NCI-H2107 (cell line): ENCODE measurements around the gene IFITM1.
"Not testable (repeated sequence)": the region's sequence is repeated elsewhere in the genome, so short reads cannot be mapped to it uniquely, and the experiment has no call there.

ENCODE experiments used
- DNase-seq: peaks from one replicate; lab custom pipeline; 2025; lab: John Stamatoyannopoulos, UW

IFITM1 gene

GRCh38 chr11:313787-314553 lies at the start of gene IFITM1:
IFITM1 (plus strand) TSS chr11:314040; CDS start chr11:314171, 131 bp downstream.
- no peak for DNase-seq

- DNase-seq, result no peak
Measured at GRCh38 chr11:266676-267439, 47.0 kb upstream of the IFITM1 start.

GRCh38 chr11:267491-267994 lies 46.3 kb upstream of the IFITM1 start:
- DNase-seq, result no peak

- DNase-seq, result not testable (repeated sequence)
Measured at GRCh38 chr11:268716-269145, 45.1 kb upstream of the IFITM1 start.

GRCh38 chr11:269146-269890 lies 44.5 kb upstream of the IFITM1 start:
- DNase-seq, result no peak

GRCh38 chr11:270451-271318 lies 43.2 kb upstream of the IFITM1 start:
- DNase-seq, result no peak

GRCh38 chr11:271319-271715 lies 42.5 kb upstream of the IFITM1 start:
- no peak for DNase-seq

- no peak for DNase-seq
Measured at GRCh38 chr11:272195-272930, 41.5 kb upstream of the IFITM1 start.

GRCh38 chr11:272931-273198 lies 41.0 kb upstream of the IFITM1 start:
- DNase-seq, result no peak

- no peak for DNase-seq
Measured at GRCh38 chr11:276219-276618, 37.6 kb upstream of the IFITM1 start.

GRCh38 chr11:278001-278951 lies 35.6 kb upstream of the IFITM1 start, which contains the start of gene NLRP6:
NLRP6 (plus strand) TSS chr11:278407; CDS start chr11:278570, 163 bp downstream.
- no peak for DNase-seq

GRCh38 chr11:279040-279965 lies 34.5 kb upstream of the IFITM1 start:
- no peak for DNase-seq

GRCh38 chr11:279966-280705 lies 33.7 kb upstream of the IFITM1 start:
- no peak for DNase-seq

GRCh38 chr11:280706-281485 lies 32.9 kb upstream of the IFITM1 start:
- DNase-seq, result no peak

- no peak for DNase-seq
Measured at GRCh38 chr11:281486-282161, 32.2 kb upstream of the IFITM1 start.

GRCh38 chr11:282171-282570 lies 31.7 kb upstream of the IFITM1 start:
- no peak for DNase-seq
